Nephron progenitor cell (in vitro differentiated cells): ENCODE data around the gene C22orf23.
"Not testable (repeated sequence)": the region's sequence is repeated elsewhere in the genome, so short reads cannot be mapped to it uniquely, and the experiment has no call there.

Experiments
- DNase-seq: peaks from one replicate; pipeline ENCODE4 v3.0.0; 2021
- H3K27ac Mint-ChIP-seq: 2 replicates; pipeline ENCODE4 v1.8.0; 2021; ENCODE audit warnings: mild to moderate bottlenecking, moderate library complexity, mixed read lengths
- H3K27me3 Mint-ChIP-seq: 2 replicates; pipeline ENCODE4 v1.8.0; 2021; ENCODE audit warnings: mild to moderate bottlenecking, low read depth, mixed read lengths; ENCODE audit not compliant: poor library complexity
- H3K36me3 Mint-ChIP-seq: 2 replicates; pipeline ENCODE4 v1.8.0; 2021; ENCODE audit warnings: low read depth, mixed read lengths
- H3K4me1 Mint-ChIP-seq: 2 replicates; pipeline ENCODE4 v1.8.0; 2021; ENCODE audit warnings: mixed read lengths
- H3K4me3 Mint-ChIP-seq: 2 replicates; pipeline ENCODE4 v1.8.0; 2021; ENCODE audit warnings: mild to moderate bottlenecking, moderate library complexity, mixed read lengths
- H3K9me3 Mint-ChIP-seq: 2 replicates; pipeline ENCODE4 v1.8.0; 2021; ENCODE audit warnings: mild to moderate bottlenecking, moderate library complexity, mixed read lengths
- TF ChIP-seq, protein P1 (sequence below): fragments of 200-600 bp; sonication (generic); IDR thresholded peaks from 2 replicates; pipeline ENCODE4 v1.5.0; 2021; ENCODE audit warnings: antibody characterized with exemption

Gene C22orf23

GRCh38 chr22:37953062-37953436 lies 352 bp downstream of the C22orf23 start:
- Mint-ChIP-seq H3K27me3 (peaks cover 17% of the 10 kb centered on the region), H3K4me3 (peak overlapping the region; percentile 98), H3K36me3 (peaks cover 27% of the 10 kb centered on the region), H3K4me1 (peaks cover 40% of the 10 kb centered on the region), H3K9me3 (no peaks in the 10 kb centered on the region), H3K27ac (peak overlapping the region; percentile 79)
- no peak for DNase-seq
- TF ChIP-seq, protein P1, sequence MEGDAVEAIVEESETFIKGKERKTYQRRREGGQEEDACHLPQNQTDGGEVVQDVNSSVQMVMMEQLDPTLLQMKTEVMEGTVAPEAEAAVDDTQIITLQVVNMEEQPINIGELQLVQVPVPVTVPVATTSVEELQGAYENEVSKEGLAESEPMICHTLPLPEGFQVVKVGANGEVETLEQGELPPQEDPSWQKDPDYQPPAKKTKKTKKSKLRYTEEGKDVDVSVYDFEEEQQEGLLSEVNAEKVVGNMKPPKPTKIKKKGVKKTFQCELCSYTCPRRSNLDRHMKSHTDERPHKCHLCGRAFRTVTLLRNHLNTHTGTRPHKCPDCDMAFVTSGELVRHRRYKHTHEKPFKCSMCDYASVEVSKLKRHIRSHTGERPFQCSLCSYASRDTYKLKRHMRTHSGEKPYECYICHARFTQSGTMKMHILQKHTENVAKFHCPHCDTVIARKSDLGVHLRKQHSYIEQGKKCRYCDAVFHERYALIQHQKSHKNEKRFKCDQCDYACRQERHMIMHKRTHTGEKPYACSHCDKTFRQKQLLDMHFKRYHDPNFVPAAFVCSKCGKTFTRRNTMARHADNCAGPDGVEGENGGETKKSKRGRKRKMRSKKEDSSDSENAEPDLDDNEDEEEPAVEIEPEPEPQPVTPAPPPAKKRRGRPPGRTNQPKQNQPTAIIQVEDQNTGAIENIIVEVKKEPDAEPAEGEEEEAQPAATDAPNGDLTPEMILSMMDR = no peak

GRCh38 chr22:37952629-37953028 lies 772 bp downstream of the C22orf23 start:
- peak overlapping the region; percentile 98 for H3K4me3 Mint-ChIP-seq
- H3K4me1 Mint-ChIP-seq = peaks cover 40% of the 10 kb centered on the region
- H3K27ac Mint-ChIP-seq, H3K9me3 Mint-ChIP-seq, DNase-seq: not testable (repeated sequence)
- peaks cover 23% of the 10 kb centered on the region for H3K36me3 Mint-ChIP-seq
- peaks cover 17% of the 10 kb centered on the region for H3K27me3 Mint-ChIP-seq

DNA sequence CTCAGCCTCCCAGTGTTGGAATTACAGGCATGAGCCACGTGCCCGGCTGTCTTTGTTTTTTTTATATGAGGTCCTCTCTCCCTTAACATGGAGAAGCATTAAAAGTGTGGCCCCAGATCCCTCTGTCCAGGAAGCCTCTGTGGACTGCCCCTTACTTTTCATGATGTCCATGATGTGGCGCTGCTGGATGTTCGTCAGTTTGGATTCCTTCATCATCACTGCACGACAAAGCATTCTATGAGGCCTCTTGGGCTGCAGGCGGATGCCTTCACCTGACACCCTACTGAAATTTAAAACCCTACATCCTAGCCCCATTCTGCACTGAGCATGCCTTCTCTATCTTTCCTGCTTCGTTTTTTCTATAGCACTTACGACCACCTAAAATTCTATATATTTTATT lies 2.1 kb downstream of the C22orf23 start:
- no peak overlapping the region for H3K27ac Mint-ChIP-seq
- TF ChIP-seq, protein P1 = no peak
- H3K36me3 Mint-ChIP-seq = peaks cover 10% of the 10 kb centered on the region
- peaks cover 17% of the 10 kb centered on the region for H3K27me3 Mint-ChIP-seq
- H3K4me1 Mint-ChIP-seq = peaks cover 40% of the 10 kb centered on the region
- DNase-seq = no peak
- H3K9me3 Mint-ChIP-seq = no peaks in the 10 kb centered on the region
- H3K4me3 Mint-ChIP-seq = peak overlapping the region; percentile 49

- H3K9me3 Mint-ChIP-seq, H3K27ac Mint-ChIP-seq, H3K27me3 Mint-ChIP-seq, DNase-seq, H3K36me3 Mint-ChIP-seq, H3K4me3 Mint-ChIP-seq: not testable (repeated sequence)
- peaks cover 20% of the 10 kb centered on the region for H3K4me1 Mint-ChIP-seq
Measured at GRCh38 chr22:37947142-37947795, 6.1 kb downstream of the C22orf23 start.

GRCh38 chr22:37944423-37944822 lies 9.0 kb downstream of the C22orf23 start:
- not testable (repeated sequence) for H3K27me3 Mint-ChIP-seq, DNase-seq, H3K9me3 Mint-ChIP-seq, H3K4me3 Mint-ChIP-seq, H3K27ac Mint-ChIP-seq, H3K4me1 Mint-ChIP-seq
- H3K36me3 Mint-ChIP-seq = peaks cover 18% of the 10 kb centered on the region

- Mint-ChIP-seq H3K9me3 (no peaks in the 10 kb centered on the region), H3K4me1 (peaks cover 9% of the 10 kb centered on the region), H3K27me3 (peaks cover 2% of the 10 kb centered on the region), H3K36me3 (peaks cover 18% of the 10 kb centered on the region), H3K4me3 (no peak overlapping the region), H3K27ac (no peak overlapping the region)
- TF ChIP-seq, protein P1 = no peak
- no peak for DNase-seq
Measured at GRCh38 chr22:37943825-37944198, 9.6 kb downstream of the C22orf23 start.

DNA sequence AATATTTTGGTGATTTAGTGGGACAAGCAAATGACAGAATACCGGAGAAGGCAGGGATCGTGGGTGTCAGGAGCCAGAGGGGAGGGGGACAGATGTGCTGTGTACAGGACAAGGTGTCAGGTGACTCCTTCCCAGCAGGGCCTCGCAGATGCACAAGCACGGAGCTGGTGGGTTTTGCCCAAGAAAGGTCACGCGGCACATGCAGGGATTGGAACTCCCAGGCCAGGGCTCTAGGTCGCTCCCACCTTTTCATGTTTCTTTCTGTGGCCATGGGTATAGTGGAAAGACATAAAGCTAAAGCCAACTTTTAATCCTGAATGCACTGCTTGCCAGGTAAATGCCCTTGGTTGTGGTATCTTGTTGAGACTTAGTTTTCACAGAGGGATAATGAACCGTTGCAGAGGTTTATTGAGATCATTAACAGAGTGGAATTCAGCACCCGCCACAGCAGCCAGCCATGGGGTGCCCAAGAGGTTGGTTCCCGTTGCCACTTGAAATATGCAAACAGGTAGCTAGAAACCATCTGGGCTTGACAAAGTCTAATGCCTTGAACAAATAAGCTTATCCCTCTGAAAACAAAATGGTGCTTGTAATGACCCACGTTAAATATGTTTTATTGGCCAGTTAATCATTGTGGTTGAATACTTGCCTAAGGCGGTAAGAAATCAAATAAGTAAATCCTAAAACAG lies 10.1 kb downstream of the C22orf23 start:
- no peak for DNase-seq
- Mint-ChIP-seq H3K27me3 (peaks cover 2% of the 10 kb centered on the region), H3K27ac (no peak overlapping the region), H3K4me3 (no peak overlapping the region), H3K4me1 (peaks cover 9% of the 10 kb centered on the region), H3K9me3 (no peaks in the 10 kb centered on the region), H3K36me3 (peaks cover 18% of the 10 kb centered on the region)
- TF ChIP-seq, protein P1 = no peak
